GM23248 (cell line): ENCODE measurements around the gene LRSAM1. TPM values are rescaled to one million over a fixed set of nuclear protein-coding genes. Genes with fewer than 3 reads are reported as not detected.
A peak's percentile ranks its signal among the peaks of the same experiment; 100 is the strongest.

Experiments used
- DNase-seq: peaks from one replicate; pipeline ENCODE4 v3.0.0-alpha.2; 2015
- H2AFZ ChIP-seq: fragments of 200-600 bp; sonication (generic); 2 replicates; pipeline ENCODE4 v1.6.1; 2016; ENCODE audit warnings: antibody characterized with exemption
- H3F3A ChIP-seq: fragments of 200-600 bp; sonication (generic); 2 replicates; pipeline ENCODE4 v1.6.1; 2016; ENCODE audit warnings: mild to moderate bottlenecking, antibody characterized with exemption, mixed run types; ENCODE audit not compliant: insufficient read depth
- H3K27ac ChIP-seq: fragments of 200-600 bp; sonication (generic); 2 replicates; pipeline ENCODE4 v1.5.1; 2016; ENCODE audit warnings: mild to moderate bottlenecking
- H3K27me3 ChIP-seq: fragments of 200-600 bp; sonication (generic); replicated peaks from 2 replicates; pipeline ENCODE4 v1.6.1; 2016; ENCODE audit warnings: mild to moderate bottlenecking; ENCODE audit not compliant: insufficient read depth
- H3K36me3 ChIP-seq: fragments of 200-600 bp; sonication (generic); 2 replicates; pipeline ENCODE4 v1.6.1; 2016; ENCODE audit warnings: low read depth, mild to moderate bottlenecking
- H3K4me1 ChIP-seq: fragments of 200-600 bp; sonication (generic); 2 replicates; pipeline ENCODE4 v1.6.1; 2016; ENCODE audit warnings: mild to moderate bottlenecking; ENCODE audit not compliant: insufficient read depth
- H3K4me2 ChIP-seq: fragments of 200-600 bp; sonication (generic); one replicate; pipeline ENCODE4 v1.6.1; 2016; ENCODE audit warnings: mild to moderate bottlenecking; ENCODE audit not compliant: unreplicated experiment
- H3K4me3 ChIP-seq: fragments of 200-600 bp; sonication (generic); 2 replicates; pipeline ENCODE4 v1.5.1; 2016; ENCODE audit warnings: mild to moderate bottlenecking
- H3K79me2 ChIP-seq: fragments of 200-600 bp; sonication (generic); 2 replicates; pipeline ENCODE4 v1.6.1; 2016; ENCODE audit warnings: mild to moderate bottlenecking; ENCODE audit not compliant: insufficient read depth
- H3K9ac ChIP-seq: fragments of 200-600 bp; sonication (generic); 2 replicates; pipeline ENCODE4 v1.6.1; 2016; ENCODE audit warnings: mild to moderate bottlenecking
- H3K9me2 ChIP-seq: fragments of 200-600 bp; sonication (generic); 2 replicates; pipeline ENCODE4 v1.6.1; 2016; ENCODE audit warnings: mixed run types, mild to moderate bottlenecking, moderate library complexity; ENCODE audit not compliant: insufficient read depth
- H3K9me3 ChIP-seq: fragments of 200-600 bp; sonication (generic); one replicate; pipeline ENCODE4 v1.6.1; 2017; ENCODE audit warnings: low read depth
- H4K20me1 ChIP-seq: fragments of 200-600 bp; sonication (generic); 2 replicates; pipeline ENCODE4 v1.6.0; 2016; ENCODE audit not compliant: insufficient read depth
- EZH2 ChIP-seq: fragments of 200-600 bp; sonication (generic); IDR thresholded peaks from 2 replicates; pipeline ENCODE4 v1.6.1; 2018; ENCODE audit warnings: antibody characterized with exemption, mild to moderate bottlenecking; ENCODE audit not compliant: insufficient read depth, poor library complexity, severe bottlenecking
- EZH2phosphoT487 ChIP-seq: fragments of 200-600 bp; sonication (generic); IDR thresholded peaks from 2 replicates; pipeline ENCODE4 v1.6.1; 2018; ENCODE audit warnings: antibody characterized with exemption, moderate library complexity, mild to moderate bottlenecking, low read depth; ENCODE audit not compliant: insufficient read depth
- WGBS, 2 experiments: methylation state at CpG; one replicate each; pipeline ENCODE4 v1.1.6; 2015 to 2017; ENCODE audit warnings: low lambda C conversion rate in 2 of 2, low coverage in 1 of 2; ENCODE audit errors: missing lambda C conversion rate in 2 of 2; 5-methylcytosine and 5-hydroxymethylcytosine counted together
- in situ Hi-C: fragments of 300-500 bp; cut with MboI; formaldehyde crosslinking; loops from 2 replicates; pipeline ENCODE4 v1.15.0; 2020
- polyA plus RNA-seq: library from polyadenylated mRNA; unstranded; fragments of >200 nt; fragmentation: Nextera tagmentation; extraction: Ambion mirVana; gene quantifications from 2 replicates; pipeline ENCODE4 v1.2.1, GENCODE V29; 2016
- total RNA-seq: library from RNA; depleted of rRNA; stranded (reverse); fragments of >200 nt; shearing (Covaris generic); gene quantifications from 2 replicates; pipeline ENCODE4 v1.2.3, GENCODE V29; 2014

Gene LRSAM1
- total and polyA plus RNA-seq, 2 experiments from 2014 or later, result 14.9 to 15.5 TPM

DNA sequence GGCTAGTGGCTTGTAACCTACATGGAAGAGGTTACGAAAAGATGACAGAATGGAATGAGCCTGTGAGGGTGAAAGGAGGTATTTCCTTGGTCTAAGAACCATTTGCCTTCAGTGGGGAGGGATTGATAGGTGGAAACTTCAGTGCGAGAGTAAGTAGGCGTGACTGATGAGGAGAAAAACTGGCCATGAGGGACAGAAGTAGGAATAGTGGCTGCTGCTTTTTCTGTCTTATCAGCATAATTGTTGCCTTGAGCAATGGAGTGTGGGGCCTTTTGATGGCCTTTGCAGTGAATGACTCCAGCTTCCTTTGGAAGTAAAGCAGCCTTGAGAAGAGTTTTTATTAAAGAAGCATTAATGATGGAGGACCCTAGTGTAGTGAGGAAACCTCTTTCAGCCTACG, 36.2 kb upstream of the LRSAM1 start:
- H3F3A ChIP-seq, result no peaks in the 10 kb centered on the region
- H3K9me3 ChIP-seq, result no peaks in the 10 kb centered on the region
- no peak overlapping the region for H3K27ac ChIP-seq
- H3K4me1 ChIP-seq, result no peaks in the 10 kb centered on the region; the same call in 1 of the 2 replicates
- H3K27me3 ChIP-seq, result no peaks in the 10 kb centered on the region
- H3K9me2 ChIP-seq, result no peaks in the 10 kb centered on the region
- TF ChIP-seq EZH2, result no peak
- no peak for TF ChIP-seq EZH2phosphoT487
- no peak overlapping the region for H2AFZ ChIP-seq
- H4K20me1 ChIP-seq, result no peaks in the 10 kb centered on the region
- H3K9ac ChIP-seq, result no peak overlapping the region
- in situ Hi-C loops, result no loop called here
- H3K4me2 ChIP-seq, result no peak overlapping the region
- no peak for DNase-seq
- H3K79me2 ChIP-seq, result no peaks in the 10 kb centered on the region
- no peaks in the 10 kb centered on the region for H3K36me3 ChIP-seq
- 80 to 88% methylated on average over 4 of the region's 4 CpGs for WGBS, 2 experiments
- H3K4me3 ChIP-seq, result no peak overlapping the region

DNA sequence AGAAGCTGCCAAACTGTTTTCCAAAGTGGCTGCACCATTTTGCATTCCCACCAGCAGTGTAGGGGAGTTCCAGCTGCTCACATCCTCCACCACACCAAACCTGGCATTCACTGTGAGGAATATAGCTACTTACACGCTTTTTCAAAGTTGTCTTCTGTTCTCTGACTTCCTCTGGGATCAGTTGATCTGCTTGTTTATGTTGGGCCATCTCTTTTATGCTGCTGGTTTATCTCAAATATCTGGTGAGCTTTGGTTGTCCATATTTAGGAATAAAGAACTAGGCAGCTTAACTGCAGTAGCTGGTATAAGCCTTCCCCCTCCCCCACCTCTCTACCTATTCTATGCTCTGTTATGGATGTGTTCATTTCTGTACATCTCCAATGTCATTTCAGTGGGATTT, 35.7 kb upstream of the LRSAM1 start:
- Histone ChIP-seq H3K4me1 (no peaks in the 10 kb centered on the region; the same call in 1 of the 2 replicates), H2AFZ (no peak overlapping the region), H3K4me2 (no peak overlapping the region), H3K9me3 (no peaks in the 10 kb centered on the region), H3K4me3 (no peak overlapping the region), H3K9me2 (no peaks in the 10 kb centered on the region), H3K27me3 (no peaks in the 10 kb centered on the region), H3K27ac (no peak overlapping the region), H4K20me1 (no peaks in the 10 kb centered on the region), H3F3A (no peaks in the 10 kb centered on the region), H3K36me3 (no peaks in the 10 kb centered on the region), H3K79me2 (no peaks in the 10 kb centered on the region), H3K9ac (no peak overlapping the region)
- in situ Hi-C loops, result no loop called here
- WGBS, 2 experiments, result 88 to 96% methylated on average over 1 of the region's 1 CpG
- TF ChIP-seq EZH2, result no peak
- no peak for TF ChIP-seq EZH2phosphoT487
- no peak for DNase-seq

- no peaks in the 10 kb centered on the region for H3K27me3 ChIP-seq
- H3K27ac ChIP-seq, result no peak overlapping the region
- TF ChIP-seq EZH2phosphoT487 (no peak), EZH2 (no peak)
- no peaks in the 10 kb centered on the region for H3K9me3 ChIP-seq
- in situ Hi-C loops, result no loop called here
- 73 to 80% methylated on average over 13 to 15 of the region's 15 CpGs for WGBS, 2 experiments
- H3K4me2 ChIP-seq, result no peak overlapping the region
- no peaks in the 10 kb centered on the region for H3K36me3 ChIP-seq
- H3K4me1 ChIP-seq, result no peaks in the 10 kb centered on the region; the same call in 1 of the 2 replicates
- no peaks in the 10 kb centered on the region for H3K9me2 ChIP-seq
- H2AFZ ChIP-seq, result no peak overlapping the region
- no peaks in the 10 kb centered on the region for H3F3A ChIP-seq
- no peaks in the 10 kb centered on the region for H4K20me1 ChIP-seq
- H3K4me3 ChIP-seq, result no peak overlapping the region
- DNase-seq, result peak; percentile 75
- H3K79me2 ChIP-seq, result peaks cover under 1% of the 10 kb centered on the region; the same call in 1 of the 2 replicates
- H3K9ac ChIP-seq, result no peak overlapping the region
Observed at GRCh38 chr9:127417131-127418036, 33.9 kb upstream of the LRSAM1 start.

GRCh38 chr9:127418037-127418471, 33.3 kb upstream of the LRSAM1 start:
- peak; percentile 51 for DNase-seq
- in situ Hi-C loops, result no loop called here

More at GRCh38 chr9:127418037-127418471, 33.3 kb upstream of the LRSAM1 start:
- Histone ChIP-seq H3K36me3 (no peaks in the 10 kb centered on the region), H3K27me3 (no peaks in the 10 kb centered on the region), H3K9me2 (no peaks in the 10 kb centered on the region), H3F3A (no peaks in the 10 kb centered on the region), H4K20me1 (no peaks in the 10 kb centered on the region), H2AFZ (no peak overlapping the region), H3K4me2 (no peak overlapping the region), H3K9ac (no peak overlapping the region), H3K4me1 (no peaks in the 10 kb centered on the region; the same call in 1 of the 2 replicates), H3K4me3 (no peak overlapping the region), H3K27ac (no peak overlapping the region), H3K79me2 (peaks cover 7% of the 10 kb centered on the region), H3K9me3 (no peaks in the 10 kb centered on the region)
- no peak for TF ChIP-seq EZH2
- TF ChIP-seq EZH2phosphoT487, result no peak
- WGBS, 2 experiments, result 59 to 69% methylated on average over 11 to 12 of the region's 12 CpGs
